ENCODE measurements around the gene EXOC4. TPM values are rescaled to one million over a fixed set of nuclear protein-coding genes. Genes with fewer than 3 reads are reported as not detected.

The EXOC4 gene
- total and polyA plus RNA-seq, 2 donors from 2014 or later, result 22.8 to 78.7 TPM

GRCh38 chr7:133554330-133554729 lies 301.5 kb downstream of the EXOC4 start:
- Histone ChIP-seq H3K36me3 (ENCODE audit: control insufficient read depth in 2 of 3, insufficient read depth in 3 of 3, low read length in 3 of 3) (no peaks in the 10 kb centered on the region), H3K27ac (ENCODE audit: low read depth in 2 of 2, low read length in 2 of 2) (no peak overlapping the region), H3K9ac (ENCODE audit: low read length in 3 of 3) (no peak overlapping the region), H3K4me3 (ENCODE audit: low read length in 3 of 3) (no peak overlapping the region), H3K27me3 (ENCODE audit: control insufficient read depth, insufficient read depth, low read length) (no peaks in the 10 kb centered on the region), H3K9me3 (ENCODE audit: control insufficient read depth in 2 of 3, insufficient read depth in 1 of 3, low read length in 3 of 3) (no peaks in the 10 kb centered on the region), H3K4me1 (ENCODE audit: control insufficient read depth in 2 of 3, insufficient read depth in 2 of 3, low read depth in 1 of 3, low read length in 3 of 3) (peaks cover 0 to 7% (median 0%) of the 10 kb centered on the region in 3 donors)
- DNase-seq, result no peak
- FAIRE-seq, result no peak
- TF ChIP-seq, protein P1, sequence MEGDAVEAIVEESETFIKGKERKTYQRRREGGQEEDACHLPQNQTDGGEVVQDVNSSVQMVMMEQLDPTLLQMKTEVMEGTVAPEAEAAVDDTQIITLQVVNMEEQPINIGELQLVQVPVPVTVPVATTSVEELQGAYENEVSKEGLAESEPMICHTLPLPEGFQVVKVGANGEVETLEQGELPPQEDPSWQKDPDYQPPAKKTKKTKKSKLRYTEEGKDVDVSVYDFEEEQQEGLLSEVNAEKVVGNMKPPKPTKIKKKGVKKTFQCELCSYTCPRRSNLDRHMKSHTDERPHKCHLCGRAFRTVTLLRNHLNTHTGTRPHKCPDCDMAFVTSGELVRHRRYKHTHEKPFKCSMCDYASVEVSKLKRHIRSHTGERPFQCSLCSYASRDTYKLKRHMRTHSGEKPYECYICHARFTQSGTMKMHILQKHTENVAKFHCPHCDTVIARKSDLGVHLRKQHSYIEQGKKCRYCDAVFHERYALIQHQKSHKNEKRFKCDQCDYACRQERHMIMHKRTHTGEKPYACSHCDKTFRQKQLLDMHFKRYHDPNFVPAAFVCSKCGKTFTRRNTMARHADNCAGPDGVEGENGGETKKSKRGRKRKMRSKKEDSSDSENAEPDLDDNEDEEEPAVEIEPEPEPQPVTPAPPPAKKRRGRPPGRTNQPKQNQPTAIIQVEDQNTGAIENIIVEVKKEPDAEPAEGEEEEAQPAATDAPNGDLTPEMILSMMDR (IDR thresholded peaks at IDR 0.05; ENCODE audit: borderline replicate concordance, extremely low read depth, insufficient read depth), result no peak
- intact Hi-C loops (cut with DNase I), result no loop called here

GRCh38 chr7:133556048-133556447 lies 303.2 kb downstream of the EXOC4 start:
- FAIRE-seq, result no peak
- H3K9ac ChIP-seq (ENCODE audit: low read length in 3 of 3), result no peak overlapping the region
- intact Hi-C loops (cut with DNase I), result no loop called here

DNA sequence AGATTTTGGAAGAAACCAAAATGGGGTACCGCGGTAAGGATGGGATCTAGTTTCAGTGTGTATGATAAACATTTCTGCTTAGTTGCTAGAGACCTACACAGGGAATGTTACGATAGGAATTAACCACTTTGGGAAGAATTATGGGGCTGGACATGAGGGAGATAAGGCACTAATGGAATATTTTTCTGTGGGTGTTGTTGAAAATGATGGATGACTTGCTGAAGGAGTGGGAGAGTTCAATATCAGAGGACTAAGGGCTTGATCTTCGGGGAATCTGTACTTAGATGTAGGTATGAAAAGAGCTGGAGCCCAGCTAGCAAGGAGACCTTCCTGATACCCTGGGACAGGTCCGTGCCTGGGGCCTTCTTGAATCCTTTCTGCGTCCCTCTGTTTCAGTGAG lies 303.7 kb downstream of the EXOC4 start:
- Histone ChIP-seq H3K27me3 (ENCODE audit: control insufficient read depth, insufficient read depth, low read length) (no peaks in the 10 kb centered on the region), H3K4me1 (ENCODE audit: control insufficient read depth in 2 of 3, insufficient read depth in 2 of 3, low read depth in 1 of 3, low read length in 3 of 3) (no peaks in the 10 kb centered on the region), H3K27ac (ENCODE audit: low read depth in 2 of 2, low read length in 2 of 2) (no peak overlapping the region), H3K9me3 (ENCODE audit: control insufficient read depth in 2 of 3, insufficient read depth in 1 of 3, low read length in 3 of 3) (no peaks in the 10 kb centered on the region), H3K9ac (ENCODE audit: low read length in 3 of 3) (no peak overlapping the region), H3K36me3 (ENCODE audit: control insufficient read depth in 2 of 3, insufficient read depth in 3 of 3, low read length in 3 of 3) (no peaks in the 10 kb centered on the region), H3K4me3 (ENCODE audit: low read length in 3 of 3) (no peak overlapping the region)
- intact Hi-C loops (cut with DNase I), result no loop called here
- TF ChIP-seq, protein P1 (IDR thresholded peaks at IDR 0.05; ENCODE audit: borderline replicate concordance, extremely low read depth, insufficient read depth), result no peak
- DNase-seq (peak in 1 of 5 donors; percentile 14), FAIRE-seq (no peak)

More at GRCh38 chr7:133556048-133556447, 303.2 kb downstream of the EXOC4 start:
- no peak overlapping the region for H3K27ac ChIP-seq (ENCODE audit: low read depth in 2 of 2, low read length in 2 of 2)
- no peaks in the 10 kb centered on the region for H3K36me3 ChIP-seq (ENCODE audit: control insufficient read depth in 2 of 3, insufficient read depth in 3 of 3, low read length in 3 of 3)
- no peaks in the 10 kb centered on the region for H3K9me3 ChIP-seq (ENCODE audit: control insufficient read depth in 2 of 3, insufficient read depth in 1 of 3, low read length in 3 of 3)
- H3K4me1 ChIP-seq (ENCODE audit: control insufficient read depth in 2 of 3, insufficient read depth in 2 of 3, low read depth in 1 of 3, low read length in 3 of 3), result no peaks in the 10 kb centered on the region
- TF ChIP-seq, protein P1 (IDR thresholded peaks at IDR 0.05; ENCODE audit: borderline replicate concordance, extremely low read depth, insufficient read depth), result no peak
- H3K27me3 ChIP-seq (ENCODE audit: control insufficient read depth, insufficient read depth, low read length), result no peaks in the 10 kb centered on the region
- no peak overlapping the region for H3K4me3 ChIP-seq (ENCODE audit: low read length in 3 of 3)
- no peak for DNase-seq

DNA sequence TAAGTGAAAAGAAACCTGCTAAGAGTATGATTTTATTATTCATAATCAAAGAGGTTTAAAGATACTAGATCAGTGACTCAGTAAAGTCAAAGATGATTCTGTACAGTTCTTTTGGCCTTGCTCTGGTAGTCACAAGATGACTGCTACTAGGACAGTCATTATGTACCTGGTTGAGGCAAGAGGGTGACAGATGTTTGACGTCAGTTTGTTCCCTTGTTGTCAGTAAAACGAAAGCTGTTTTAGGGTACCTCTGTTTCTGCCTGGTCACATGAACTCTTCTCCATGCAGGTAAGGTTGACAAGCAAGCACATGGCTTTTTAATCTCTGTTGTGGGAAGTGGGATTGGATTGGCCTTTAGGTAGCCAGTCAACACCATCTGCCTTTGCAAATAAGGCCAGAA lies 308.0 kb downstream of the EXOC4 start:
- H3K36me3 ChIP-seq (ENCODE audit: control insufficient read depth in 2 of 3, insufficient read depth in 3 of 3, low read length in 3 of 3), result no peaks in the 10 kb centered on the region
- H3K4me1 ChIP-seq (ENCODE audit: control insufficient read depth in 2 of 3, insufficient read depth in 2 of 3, low read depth in 1 of 3, low read length in 3 of 3), result no peaks in the 10 kb centered on the region
- H3K9me3 ChIP-seq (ENCODE audit: control insufficient read depth in 2 of 3, insufficient read depth in 1 of 3, low read length in 3 of 3), result no peaks in the 10 kb centered on the region
- H3K27ac ChIP-seq (ENCODE audit: low read depth in 2 of 2, low read length in 2 of 2), result no peak overlapping the region
- no peak overlapping the region for H3K9ac ChIP-seq (ENCODE audit: low read length in 3 of 3)
- DNase-seq (no peak), FAIRE-seq (no peak)
- intact Hi-C loops (cut with DNase I), result no loop called here
- TF ChIP-seq, protein P1 (IDR thresholded peaks at IDR 0.05; ENCODE audit: borderline replicate concordance, extremely low read depth, insufficient read depth), result no peak
- no peaks in the 10 kb centered on the region for H3K27me3 ChIP-seq (ENCODE audit: control insufficient read depth, insufficient read depth, low read length)
- no peak overlapping the region for H3K4me3 ChIP-seq (ENCODE audit: low read length in 3 of 3)

Data from kidney (tissue), 14 donors.